ENCODE results near the gene GIPC3.

Gene GIPC3

GRCh38 chr19:3585301-3586126, at the start of gene GIPC3:
Gene GIPC3, plus strand, starts transcription at chr19:3585478. Its CDS starts 120 bp downstream, at chr19:3585598.
- no peak for DNase-seq

GRCh38 chr19:3535563-3535965, 49.7 kb upstream of the GIPC3 start:
- DNase-seq = no peak

GRCh38 chr19:3535981-3536380, 49.3 kb upstream of the GIPC3 start:
- no peak for DNase-seq

GRCh38 chr19:3536429-3537100, 48.7 kb upstream of the GIPC3 start:
- DNase-seq = no peak

- no peak for DNase-seq
Observed at GRCh38 chr19:3537101-3537437, 48.2 kb upstream of the GIPC3 start.

- no peak for DNase-seq
Observed at GRCh38 chr19:3537438-3538240, 47.6 kb upstream of the GIPC3 start.

- no peak for DNase-seq
Observed at GRCh38 chr19:3538258-3538929, 46.9 kb upstream of the GIPC3 start.

- DNase-seq = no peak
Observed at GRCh38 chr19:3538965-3539755, 46.1 kb upstream of the GIPC3 start, which contains the start of gene TEKTIP1. Gene TEKTIP1, plus strand, starts transcription at chr19:3539174. Its CDS starts 4 bp downstream, at chr19:3539178.

GRCh38 chr19:3539756-3540118, 45.5 kb upstream of the GIPC3 start:
- DNase-seq = no peak

GRCh38 chr19:3543150-3544057, 41.9 kb upstream of the GIPC3 start:
- no peak for DNase-seq

GRCh38 chr19:3544058-3544376, 41.3 kb upstream of the GIPC3 start:
- no peak for DNase-seq

- peak; percentile 9 for DNase-seq
Observed at GRCh38 chr19:3544742-3545668, 40.3 kb upstream of the GIPC3 start.

GRCh38 chr19:3545669-3546034, 39.6 kb upstream of the GIPC3 start:
- no peak for DNase-seq

GRCh38 chr19:3546119-3546518, 39.2 kb upstream of the GIPC3 start:
- no peak for DNase-seq

GRCh38 chr19:3547301-3547731, 38.0 kb upstream of the GIPC3 start:
- no peak for DNase-seq

GRCh38 chr19:3547767-3548282, 37.5 kb upstream of the GIPC3 start:
- DNase-seq = no peak

GRCh38 chr19:3548606-3549005, 36.7 kb upstream of the GIPC3 start:
- DNase-seq = no peak

GRCh38 chr19:3549816-3550215, 35.5 kb upstream of the GIPC3 start:
- no peak for DNase-seq

GRCh38 chr19:3550947-3551791, 34.1 kb upstream of the GIPC3 start:
- DNase-seq = no peak
